Measurements from ENCODE around the gene CAV1.

Gene CAV1

DNA sequence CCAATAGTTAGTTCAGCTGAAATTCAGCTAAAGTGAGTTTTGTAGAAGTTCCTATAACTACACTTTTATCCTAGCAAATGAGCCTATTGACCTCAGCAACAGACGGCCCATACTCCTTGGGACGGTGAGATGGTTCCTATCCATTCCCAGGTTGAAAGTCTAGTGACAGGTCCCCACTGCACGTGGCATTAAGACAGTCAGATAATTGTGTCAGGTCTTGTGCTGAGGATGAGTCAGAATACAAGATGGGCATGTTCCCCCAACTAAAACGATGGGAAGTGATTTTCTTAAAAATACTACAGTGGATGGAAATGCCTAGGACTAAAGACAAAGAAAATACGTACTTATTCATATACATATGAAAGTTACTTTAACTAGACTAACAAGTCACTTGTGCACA, 2.1 kb downstream of the CAV1 start:
- Histone ChIP-seq H3K9ac (ENCODE audit: low read length) (peak overlapping the region; percentile 99), H3K18ac (ENCODE audit: low read depth in 1 of 2, low read length in 2 of 2) (peak overlapping the region in 1 of 2 experiments; percentile 97), H3K14ac (ENCODE audit: low read length in 2 of 2) (no peak overlapping the region), H2BK120ac (ENCODE audit: low read depth, low read length) (no peak overlapping the region), H4K8ac (ENCODE audit: low read length) (no peak overlapping the region), H2BK12ac (ENCODE audit: low read length in 2 of 2) (peak overlapping the region; percentile 14 to 79), H3K9me3 (ENCODE audit: control insufficient read depth, low read length) (no peaks in the 10 kb centered on the region), H3K27me3 (ENCODE audit: control insufficient read depth in 1 of 2, insufficient read depth in 1 of 2, low read length in 2 of 2) (no peaks in the 10 kb centered on the region), H3K27ac (ENCODE audit: low read length, poor library complexity, severe bottlenecking) (peak overlapping the region; percentile 88), H3K4me2 (ENCODE audit: low read length, poor library complexity, severe bottlenecking) (peak overlapping the region; percentile 74), H2BK5ac (ENCODE audit: low read depth, low read length, poor library complexity, severe bottlenecking) (no peak overlapping the region), H2BK15ac (ENCODE audit: low read depth, poor library complexity, severe bottlenecking) (no peak overlapping the region), H3K23ac (ENCODE audit: low read length in 2 of 2) (no peak overlapping the region), H4K91ac (ENCODE audit: low read length) (no peak overlapping the region), H3K36me3 (ENCODE audit: control insufficient read depth in 1 of 2, insufficient read depth in 2 of 2, low read depth in 1 of 2, low read length in 2 of 2) (peaks cover 0 to 50% of the 10 kb centered on the region in 2 experiments), H2AFZ (ENCODE audit: low read depth, low read length) (no peak overlapping the region), H3K79me1 (replicated peaks; ENCODE audit: low read length, poor library complexity, severe bottlenecking) (no peaks in the 10 kb centered on the region), H3K4me1 (ENCODE audit: control insufficient read depth, insufficient read depth, low read depth, low read length) (peaks cover 8% of the 10 kb centered on the region), H3K4ac (ENCODE audit: low read depth in 1 of 2, low read length in 2 of 2) (peak overlapping the region in 1 of 2 experiments; percentile 90), H3K4me3 (ENCODE audit: insufficient read depth in 1 of 2, low read depth in 1 of 2, low read length in 2 of 2) (peak overlapping the region; percentile 81 to 98), H2AK5ac (ENCODE audit: low read length, severe bottlenecking) (no peak overlapping the region)
- DNase-seq, result peak; percentile 57
- 27% methylated on average over 4 of the region's 5 CpGs for WGBS

DNA sequence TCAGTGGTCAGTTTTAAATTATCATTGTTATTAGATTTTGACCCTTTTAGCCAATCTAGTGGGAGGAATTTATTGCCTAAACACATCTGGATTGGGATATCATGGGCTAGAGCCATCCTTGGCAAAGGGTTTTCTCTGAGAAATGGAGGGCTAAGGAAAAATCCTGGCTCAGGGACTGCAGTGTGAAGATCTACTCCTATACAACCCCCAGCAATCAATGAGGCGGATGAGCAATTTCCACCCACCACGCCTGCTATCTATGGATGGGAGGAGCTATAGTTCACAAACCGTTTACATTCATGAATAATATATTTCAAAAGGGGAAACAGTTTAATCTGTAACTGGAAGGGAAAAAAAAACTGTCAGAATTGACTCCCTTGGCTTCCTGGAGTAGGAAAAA, 2.7 kb downstream of the CAV1 start:
- no peaks in the 10 kb centered on the region for H3K79me1 ChIP-seq (replicated peaks; ENCODE audit: low read length, poor library complexity, severe bottlenecking)
- peak overlapping the region; percentile 46 for H2BK5ac ChIP-seq (ENCODE audit: low read depth, low read length, poor library complexity, severe bottlenecking)
- H3K18ac ChIP-seq (ENCODE audit: low read depth in 1 of 2, low read length in 2 of 2), result peak overlapping the region in 1 of 2 experiments; percentile 45
- H3K4me1 ChIP-seq (ENCODE audit: control insufficient read depth, insufficient read depth, low read depth, low read length), result peaks cover 9% of the 10 kb centered on the region
- WGBS, result no CpG with 5 or more reads among the region's 3 CpGs
- peak overlapping the region; percentile 16 to 98 for H3K4me3 ChIP-seq (ENCODE audit: insufficient read depth in 1 of 2, low read depth in 1 of 2, low read length in 2 of 2)
- H2BK12ac ChIP-seq (ENCODE audit: low read length in 2 of 2), result no peak overlapping the region
- H3K9me3 ChIP-seq (ENCODE audit: control insufficient read depth, low read length), result no peaks in the 10 kb centered on the region
- no peak overlapping the region for H3K23ac ChIP-seq (ENCODE audit: low read length in 2 of 2)
- H3K4ac ChIP-seq (ENCODE audit: low read depth in 1 of 2, low read length in 2 of 2), result no peak overlapping the region
- peaks cover 0 to 56% of the 10 kb centered on the region in 2 experiments for H3K36me3 ChIP-seq (ENCODE audit: control insufficient read depth in 1 of 2, insufficient read depth in 2 of 2, low read depth in 1 of 2, low read length in 2 of 2)
- H4K8ac ChIP-seq (ENCODE audit: low read length), result no peak overlapping the region
- peak overlapping the region; percentile 39 for H2BK15ac ChIP-seq (ENCODE audit: low read depth, poor library complexity, severe bottlenecking)
- no peak overlapping the region for H3K14ac ChIP-seq (ENCODE audit: low read length in 2 of 2)
- peak overlapping the region; percentile 99 for H3K9ac ChIP-seq (ENCODE audit: low read length)
- no peak overlapping the region for H2AK5ac ChIP-seq (ENCODE audit: low read length, severe bottlenecking)
- peak overlapping the region; percentile 70 for H3K4me2 ChIP-seq (ENCODE audit: low read length, poor library complexity, severe bottlenecking)
- peak overlapping the region; percentile 88 for H3K27ac ChIP-seq (ENCODE audit: low read length, poor library complexity, severe bottlenecking)
- no peaks in the 10 kb centered on the region for H3K27me3 ChIP-seq (ENCODE audit: control insufficient read depth in 1 of 2, insufficient read depth in 1 of 2, low read length in 2 of 2)
- peak; percentile 68 for DNase-seq
- no peak overlapping the region for H2BK120ac ChIP-seq (ENCODE audit: low read depth, low read length)
- no peak overlapping the region for H4K91ac ChIP-seq (ENCODE audit: low read length)
- H2AFZ ChIP-seq (ENCODE audit: low read depth, low read length), result no peak overlapping the region

DNA sequence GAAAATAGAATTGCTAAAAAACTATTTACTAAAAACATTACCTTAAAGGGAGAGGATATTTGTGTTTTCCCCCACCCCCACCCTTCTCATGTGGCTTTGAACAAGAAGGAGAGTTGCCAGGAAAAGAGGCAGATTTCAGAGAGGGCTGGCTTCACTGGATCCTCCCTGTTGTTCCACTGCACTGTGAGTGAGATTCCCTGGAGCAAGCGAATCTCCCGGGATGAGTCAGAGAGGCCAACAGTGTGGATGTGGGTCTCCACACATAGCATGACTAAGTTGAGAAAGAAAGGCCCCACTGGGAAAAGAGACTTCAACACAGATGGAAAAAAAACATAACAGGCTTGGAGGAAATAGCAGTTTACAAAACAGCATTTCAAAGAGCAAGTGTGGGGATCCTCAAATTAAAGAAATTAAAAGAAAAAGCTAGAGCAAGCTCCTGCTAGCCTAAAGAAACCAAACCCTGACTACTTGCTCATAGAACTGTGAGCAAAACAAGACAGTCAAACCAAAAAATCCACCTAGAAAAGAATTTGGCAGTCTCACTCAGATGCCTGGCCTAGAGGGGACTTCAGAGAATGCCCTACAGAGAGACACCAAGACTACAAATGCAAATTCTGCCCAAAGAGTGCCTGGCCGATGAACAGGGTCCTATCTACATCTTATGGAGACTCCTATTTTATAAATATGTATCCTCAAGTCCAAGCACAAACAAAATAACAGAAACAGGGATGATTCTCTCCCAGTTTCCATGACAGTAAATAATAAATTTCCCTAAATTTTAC, 3.4 kb downstream of the CAV1 start:
- H2BK12ac ChIP-seq (ENCODE audit: low read length in 2 of 2), result no peak overlapping the region
- peak; percentile 98 for DNase-seq
- no peak overlapping the region for H4K8ac ChIP-seq (ENCODE audit: low read length)
- H3K9me3 ChIP-seq (ENCODE audit: control insufficient read depth, low read length), result no peaks in the 10 kb centered on the region
- peak overlapping the region; percentile 99 for H3K9ac ChIP-seq (ENCODE audit: low read length)
- H3K4me3 ChIP-seq (ENCODE audit: insufficient read depth in 1 of 2, low read depth in 1 of 2, low read length in 2 of 2), result peak overlapping the region in 1 of 2 experiments; percentile 98
- H2BK120ac ChIP-seq (ENCODE audit: low read depth, low read length), result no peak overlapping the region
- no peak overlapping the region for H2AFZ ChIP-seq (ENCODE audit: low read depth, low read length)
- H3K79me1 ChIP-seq (replicated peaks; ENCODE audit: low read length, poor library complexity, severe bottlenecking), result no peaks in the 10 kb centered on the region
- H3K23ac ChIP-seq (ENCODE audit: low read length in 2 of 2), result no peak overlapping the region
- peaks cover 0 to 61% of the 10 kb centered on the region in 2 experiments for H3K36me3 ChIP-seq (ENCODE audit: control insufficient read depth in 1 of 2, insufficient read depth in 2 of 2, low read depth in 1 of 2, low read length in 2 of 2)
- H2BK5ac ChIP-seq (ENCODE audit: low read depth, low read length, poor library complexity, severe bottlenecking), result peak overlapping the region; percentile 47
- H2AK5ac ChIP-seq (ENCODE audit: low read length, severe bottlenecking), result peak overlapping the region; percentile 54
- 27% methylated on average over 3 of the region's 3 CpGs for WGBS
- no peaks in the 10 kb centered on the region for H3K27me3 ChIP-seq (ENCODE audit: control insufficient read depth in 1 of 2, insufficient read depth in 1 of 2, low read length in 2 of 2)
- H4K91ac ChIP-seq (ENCODE audit: low read length), result no peak overlapping the region
- peaks cover 9% of the 10 kb centered on the region for H3K4me1 ChIP-seq (ENCODE audit: control insufficient read depth, insufficient read depth, low read depth, low read length)
- H3K4ac ChIP-seq (ENCODE audit: low read depth in 1 of 2, low read length in 2 of 2), result peak overlapping the region in 1 of 2 experiments; percentile 59
- peak overlapping the region; percentile 88 for H3K27ac ChIP-seq (ENCODE audit: low read length, poor library complexity, severe bottlenecking)
- no peak overlapping the region for H2BK15ac ChIP-seq (ENCODE audit: low read depth, poor library complexity, severe bottlenecking)
- no peak overlapping the region for H3K18ac ChIP-seq (ENCODE audit: low read depth in 1 of 2, low read length in 2 of 2)
- H3K14ac ChIP-seq (ENCODE audit: low read length in 2 of 2), result no peak overlapping the region
- H3K4me2 ChIP-seq (ENCODE audit: low read length, poor library complexity, severe bottlenecking), result peak overlapping the region; percentile 46

DNA sequence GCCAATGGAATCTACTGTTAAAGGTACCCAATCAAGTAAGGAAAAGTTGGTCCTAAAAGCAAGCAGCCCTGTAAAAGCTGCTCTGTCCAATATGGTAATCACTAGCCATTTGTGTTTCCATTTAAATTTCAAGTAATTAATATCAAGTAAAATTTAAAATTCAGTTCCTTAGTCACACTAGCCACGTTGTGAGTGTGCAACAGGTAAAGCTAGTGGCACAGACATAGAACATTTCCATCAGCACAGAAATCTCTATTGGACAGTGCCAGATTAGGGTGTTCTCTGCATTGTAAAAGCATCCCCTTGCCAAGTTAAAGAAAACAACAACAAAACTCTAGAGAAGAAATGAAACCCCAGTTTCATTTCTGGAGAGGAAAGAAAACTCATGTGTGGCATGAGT, 4.4 kb downstream of the CAV1 start:
- no peak overlapping the region for H2BK120ac ChIP-seq (ENCODE audit: low read depth, low read length)
- no peak for DNase-seq
- H3K9me3 ChIP-seq (ENCODE audit: control insufficient read depth, low read length), result no peaks in the 10 kb centered on the region
- peak overlapping the region in 1 of 2 experiments; percentile 98 for H3K4me3 ChIP-seq (ENCODE audit: insufficient read depth in 1 of 2, low read depth in 1 of 2, low read length in 2 of 2)
- H3K4me2 ChIP-seq (ENCODE audit: low read length, poor library complexity, severe bottlenecking), result peak overlapping the region; percentile 2
- H2AFZ ChIP-seq (ENCODE audit: low read depth, low read length), result no peak overlapping the region
- no peak overlapping the region for H2AK5ac ChIP-seq (ENCODE audit: low read length, severe bottlenecking)
- H3K9ac ChIP-seq (ENCODE audit: low read length), result peak overlapping the region; percentile 99
- H2BK15ac ChIP-seq (ENCODE audit: low read depth, poor library complexity, severe bottlenecking), result no peak overlapping the region
- H3K79me1 ChIP-seq (replicated peaks; ENCODE audit: low read length, poor library complexity, severe bottlenecking), result no peaks in the 10 kb centered on the region
- H3K27me3 ChIP-seq (ENCODE audit: control insufficient read depth in 1 of 2, insufficient read depth in 1 of 2, low read length in 2 of 2), result no peaks in the 10 kb centered on the region
- no peak overlapping the region for H3K18ac ChIP-seq (ENCODE audit: low read depth in 1 of 2, low read length in 2 of 2)
- H3K4ac ChIP-seq (ENCODE audit: low read depth in 1 of 2, low read length in 2 of 2), result no peak overlapping the region
- H2BK5ac ChIP-seq (ENCODE audit: low read depth, low read length, poor library complexity, severe bottlenecking), result no peak overlapping the region
- H3K23ac ChIP-seq (ENCODE audit: low read length in 2 of 2), result no peak overlapping the region
- no peak overlapping the region for H2BK12ac ChIP-seq (ENCODE audit: low read length in 2 of 2)
- H3K27ac ChIP-seq (ENCODE audit: low read length, poor library complexity, severe bottlenecking), result no peak overlapping the region
- H3K36me3 ChIP-seq (ENCODE audit: control insufficient read depth in 1 of 2, insufficient read depth in 2 of 2, low read depth in 1 of 2, low read length in 2 of 2), result peaks cover 0 to 61% of the 10 kb centered on the region in 2 experiments
- H4K91ac ChIP-seq (ENCODE audit: low read length), result no peak overlapping the region
- no peak overlapping the region for H3K14ac ChIP-seq (ENCODE audit: low read length in 2 of 2)
- H3K4me1 ChIP-seq (ENCODE audit: control insufficient read depth, insufficient read depth, low read depth, low read length), result peaks cover 10% of the 10 kb centered on the region
- no peak overlapping the region for H4K8ac ChIP-seq (ENCODE audit: low read length)
- WGBS, result 77% methylated on average over 1 of the region's 1 CpG

Data from mesenchymal stem cell (in vitro differentiated cells and primary cell).